GM19035 (cell line): ENCODE results near the gene SPAG5.
"Not testable (repeated sequence)": the region's sequence is repeated elsewhere in the genome, so short reads cannot be mapped to it uniquely, and the experiment has no call there.

Source experiments
- ATAC-seq: cut with Tn5 transposase; IDR thresholded peaks from one replicate; pipeline ENCODE4 v1.9.1; 2021; ENCODE audit not compliant: unreplicated experiment

SPAG5 gene

DNA sequence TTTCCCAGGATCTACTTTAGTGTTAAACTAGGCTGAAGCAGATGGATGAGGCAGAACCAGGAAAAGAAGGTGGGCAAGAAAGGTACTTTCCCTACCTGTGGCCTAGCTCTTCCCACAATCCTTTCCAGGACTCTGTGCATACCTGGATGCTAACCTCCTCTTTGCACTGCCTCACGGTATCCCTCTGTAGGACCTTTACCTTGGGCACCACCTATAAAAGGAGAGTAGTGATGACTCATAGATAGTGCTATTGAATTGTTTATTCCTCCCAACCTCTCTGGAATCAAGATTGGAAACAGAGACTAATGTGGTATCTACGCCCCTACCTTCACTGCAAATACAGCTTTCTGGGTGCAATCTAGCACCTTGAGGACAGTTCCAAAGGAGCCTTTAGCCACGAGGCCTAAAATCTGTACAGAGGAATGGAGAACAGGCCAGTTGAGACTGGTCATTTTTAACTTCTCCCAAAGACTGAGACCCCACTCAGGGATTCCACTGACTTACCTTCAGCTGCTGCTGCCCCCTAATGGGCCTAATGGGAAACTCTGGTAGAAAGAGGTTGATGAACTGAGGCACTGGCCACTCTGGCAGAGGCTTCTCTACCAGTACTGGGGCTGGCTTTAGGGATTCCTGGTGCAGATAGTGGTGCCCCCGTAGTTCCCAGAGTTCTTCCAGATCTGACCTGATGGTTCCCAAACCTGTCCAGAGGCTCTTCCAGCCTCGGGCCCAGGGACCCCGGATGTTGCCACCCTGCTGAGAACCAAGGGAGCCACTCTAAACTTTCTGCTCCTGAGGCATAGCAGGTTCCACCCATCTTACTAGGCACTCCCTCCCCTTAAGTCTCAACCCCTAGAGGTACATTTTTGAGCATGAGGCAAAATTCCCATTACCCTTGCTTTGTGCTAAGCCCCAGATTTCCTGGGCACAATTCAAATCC is 14.4 kb upstream of the SPAG5 start:
- no peak for ATAC-seq

- no peak for ATAC-seq
Measured at GRCh38 chr17:28612531-28612930, 13.7 kb upstream of the SPAG5 start.

DNA sequence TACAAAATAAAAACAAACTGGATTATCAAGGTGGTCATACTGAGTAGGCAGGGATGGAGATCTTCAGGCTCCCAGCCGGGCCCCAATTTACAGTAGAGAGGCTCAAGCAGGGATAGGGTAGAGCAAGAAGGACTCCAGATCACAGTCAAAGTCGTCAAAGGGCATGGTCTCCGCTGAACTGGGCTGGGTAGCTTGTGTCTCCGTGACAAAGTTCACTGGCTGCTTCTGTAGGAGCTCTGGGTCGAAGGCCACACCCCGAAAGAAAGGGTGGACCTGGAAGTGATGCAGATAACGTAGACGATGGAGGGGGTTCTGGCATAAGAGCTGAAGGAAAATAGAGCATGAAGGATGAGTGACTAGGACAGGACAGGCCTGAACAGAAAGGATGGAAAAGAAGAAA is 11.6 kb upstream of the SPAG5 start:
- no peak for ATAC-seq

GRCh38 chr17:28604031-28604430 is 5.2 kb upstream of the SPAG5 start:
- not testable (repeated sequence) for ATAC-seq

GRCh38 chr17:28599311-28600184 is 723 bp upstream of the SPAG5 start:
- ATAC-seq = peak; percentile 36

- peak; percentile 3 for ATAC-seq
Measured at GRCh38 chr17:28598389-28598788, 436 bp downstream of the SPAG5 start.

- ATAC-seq = no peak
Measured at GRCh38 chr17:28597606-28598383, 1.0 kb downstream of the SPAG5 start.

DNA sequence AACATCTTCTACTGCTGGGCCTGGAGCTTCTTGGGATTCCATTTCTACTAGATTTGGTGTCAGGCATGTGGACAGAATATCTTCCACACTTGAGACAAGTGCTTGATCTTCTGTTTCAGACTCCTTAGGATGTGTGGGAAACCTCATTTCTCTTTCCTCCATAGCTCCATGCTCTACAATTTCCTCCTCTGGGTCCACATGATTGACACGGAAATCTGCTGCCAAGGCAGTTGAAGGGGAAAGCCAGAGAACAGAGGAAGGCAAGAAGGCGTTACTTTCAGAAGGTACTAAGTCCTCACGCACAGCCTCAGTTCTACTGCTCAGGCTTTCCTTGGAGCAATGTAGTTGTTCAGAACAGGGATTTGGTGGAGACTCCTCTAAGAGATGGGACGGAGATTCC is 6.6 kb downstream of the SPAG5 start:
- ATAC-seq = no peak

- no peak for ATAC-seq
Measured at GRCh38 chr17:28585851-28586250, 13.0 kb downstream of the SPAG5 start.

DNA sequence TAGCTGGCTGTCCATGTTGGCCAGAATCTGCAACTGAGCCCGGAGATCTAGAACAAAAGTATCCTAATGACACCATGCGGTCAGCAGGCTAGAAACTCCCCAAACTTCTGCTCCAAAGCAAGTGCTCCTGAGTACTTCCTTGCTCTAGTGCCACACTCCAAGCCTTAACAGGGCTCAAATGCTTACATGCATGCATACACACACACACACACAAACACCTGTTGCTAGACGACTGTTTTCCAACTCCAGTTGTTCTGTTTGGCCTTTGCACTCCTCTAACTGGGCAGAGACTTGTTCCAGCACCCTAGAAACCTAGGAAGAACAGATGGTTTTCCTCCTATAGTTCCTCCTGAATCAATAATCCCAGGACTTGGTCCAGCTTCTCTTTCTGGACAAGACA is 14.4 kb downstream of the SPAG5 start:
- no peak for ATAC-seq

DNA sequence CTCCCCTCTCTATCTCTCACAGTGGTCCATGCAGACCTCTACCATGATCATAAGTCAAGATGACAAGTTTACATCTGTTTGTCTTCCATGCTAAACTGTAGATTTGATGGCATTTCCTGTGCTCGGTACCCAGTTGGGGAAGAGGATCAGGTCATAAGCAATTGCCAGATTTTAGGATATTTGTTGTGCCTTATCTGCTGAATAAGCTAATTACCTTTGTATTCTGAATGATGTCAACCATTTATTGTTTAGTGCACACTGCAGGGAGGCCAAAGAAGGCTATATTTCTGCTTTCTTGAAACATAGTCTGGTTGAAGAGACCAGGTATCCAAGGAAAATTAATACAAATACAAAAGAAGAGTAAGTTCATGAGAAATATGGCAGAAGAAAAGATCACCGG is 16.3 kb downstream of the SPAG5 start:
- ATAC-seq = no peak

DNA sequence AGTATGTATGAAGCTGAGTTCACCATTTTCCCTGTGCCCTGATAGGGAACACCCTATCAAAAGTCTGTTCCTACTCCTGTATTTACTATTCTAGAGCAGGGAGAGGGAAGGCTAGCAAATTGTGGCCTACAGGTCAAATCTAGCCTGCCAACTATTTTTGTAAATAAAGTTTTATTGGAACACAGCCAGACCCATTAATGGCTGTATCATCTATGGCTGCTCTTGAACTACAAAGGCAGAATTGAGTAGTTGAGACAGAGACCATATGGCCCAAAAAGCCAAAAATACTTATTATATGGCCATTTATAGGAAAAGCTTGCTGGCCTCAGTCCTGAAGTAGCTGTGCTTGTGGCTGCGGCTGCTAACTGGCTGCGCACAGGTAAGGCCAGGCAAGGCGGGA is 17.9 kb downstream of the SPAG5 start:
- ATAC-seq = no peak

DNA sequence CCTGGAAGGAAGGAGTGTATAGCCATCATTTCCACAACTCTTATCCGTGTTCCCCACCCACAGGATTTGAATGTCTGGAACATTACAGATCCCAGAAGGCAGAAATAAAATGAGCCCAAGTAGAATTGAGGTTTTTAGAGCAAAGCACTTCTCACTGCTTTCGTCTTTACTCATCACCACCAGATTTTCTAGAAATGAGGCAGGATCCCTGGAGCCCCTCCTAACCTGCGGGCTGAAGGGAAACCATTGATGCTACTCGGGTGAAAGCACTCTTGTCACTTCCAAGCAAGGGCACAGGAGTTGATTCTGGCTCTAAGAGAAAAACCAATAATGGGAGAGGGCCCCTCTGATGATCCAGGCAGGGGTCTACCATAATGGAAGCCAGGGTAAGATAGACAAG is 19.3 kb downstream of the SPAG5 start:
- no peak for ATAC-seq

DNA sequence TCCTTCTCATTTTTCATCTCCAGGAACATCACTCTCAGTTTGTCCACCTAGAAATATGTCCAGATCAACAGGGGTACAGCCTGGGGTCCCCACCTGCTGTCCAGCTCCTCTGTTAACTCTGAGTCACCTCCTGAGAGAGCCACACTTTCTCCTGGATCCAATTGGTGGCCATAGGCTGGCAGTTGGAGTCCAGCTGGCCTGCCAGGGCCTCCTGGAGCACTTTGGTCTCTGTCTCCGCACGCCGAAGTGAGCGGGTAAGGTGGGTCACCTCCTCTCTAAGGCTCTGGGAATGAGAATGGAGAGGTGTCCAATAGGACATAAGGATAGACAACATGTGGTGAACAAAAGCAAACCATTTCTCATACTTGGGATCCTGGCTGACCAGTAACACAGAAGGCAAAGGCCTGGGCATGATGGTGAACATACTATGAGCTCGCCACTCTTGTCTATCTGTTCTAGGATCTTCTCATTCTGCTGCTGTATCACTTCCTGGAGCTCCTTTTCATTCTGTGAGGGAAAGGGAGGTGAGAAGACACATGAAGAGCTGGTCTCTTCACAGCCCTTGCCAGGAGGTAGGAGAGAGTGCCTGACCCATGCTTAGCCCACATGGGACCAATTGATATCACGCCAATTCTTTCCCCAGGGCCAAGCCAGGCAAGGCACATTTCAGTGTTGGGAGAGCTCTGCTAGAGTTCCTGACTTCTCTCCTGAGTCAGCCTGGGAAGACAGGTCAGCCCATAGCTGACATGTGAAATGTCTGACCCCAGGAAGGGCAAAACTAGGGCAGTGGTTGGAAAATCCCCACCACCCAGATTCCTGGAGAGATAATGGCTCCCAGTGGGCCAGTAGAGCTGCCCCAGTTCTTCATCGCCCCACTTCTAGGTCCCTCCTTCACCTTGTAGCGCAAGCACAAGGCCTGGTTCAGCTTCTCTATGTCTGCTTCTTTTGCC is 20.3 kb downstream of the SPAG5 start:
- ATAC-seq = no peak

DNA sequence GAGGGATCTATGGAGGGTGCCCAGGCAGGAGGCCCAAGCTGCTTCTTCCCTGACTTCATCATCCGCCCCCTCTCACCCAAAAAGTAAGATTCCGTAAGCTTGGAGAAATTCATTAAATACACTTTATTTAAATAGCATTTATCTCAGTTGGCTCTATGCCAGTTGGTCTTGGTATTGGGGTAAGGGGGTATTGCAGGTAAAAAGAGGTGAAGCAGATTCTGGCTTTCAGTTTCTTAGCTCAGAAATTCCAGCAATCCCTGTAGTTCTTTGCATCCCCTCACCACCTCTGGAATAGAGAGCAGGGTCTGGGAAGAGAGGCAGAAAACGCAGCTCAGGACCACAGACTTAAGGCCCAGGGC is 21.4 kb downstream of the SPAG5 start:
- ATAC-seq = no peak

DNA sequence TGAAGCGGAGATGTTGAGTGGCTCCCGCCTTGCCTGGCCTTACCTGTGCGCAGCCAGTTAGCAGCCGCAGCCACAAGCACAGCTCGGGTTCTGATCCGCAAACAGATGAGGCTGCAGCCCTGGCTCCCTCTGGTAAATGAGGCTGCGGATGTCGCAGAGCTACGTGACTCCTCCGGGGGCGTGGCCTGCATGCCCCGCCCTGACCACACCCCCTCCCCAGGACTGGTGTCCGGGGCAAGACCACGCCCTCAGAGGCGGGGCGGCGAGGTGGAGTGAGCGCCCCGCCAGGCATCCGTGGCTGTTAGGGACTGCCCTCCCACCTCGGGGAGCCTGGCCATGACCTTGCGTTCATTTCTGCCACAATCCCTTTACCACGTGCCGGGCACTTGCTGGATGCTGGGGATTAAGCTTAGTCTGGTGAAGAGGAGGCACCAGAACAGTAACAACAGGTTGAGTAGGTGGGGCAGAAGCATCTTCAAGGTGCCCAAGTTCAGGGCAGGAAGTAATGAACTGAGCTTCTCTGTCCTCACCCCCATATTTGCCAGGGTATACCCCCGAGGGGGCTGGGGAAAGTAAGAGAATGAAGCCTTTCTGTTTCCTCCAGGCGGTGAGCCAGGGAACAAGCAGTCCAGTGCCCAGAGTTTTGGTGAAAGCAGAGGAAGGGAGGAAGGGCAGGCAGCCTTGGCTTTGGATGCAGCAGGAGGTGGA is 21.9 kb downstream of the SPAG5 start, which contains the start of gene ALDOC:
Gene ALDOC (minus strand): TSS at position 138 of the 708 bp plus-strand sequence. CDS start 1,363 bp downstream, outside the sequence.
- ATAC-seq = peak; percentile 77

- not testable (repeated sequence) for ATAC-seq
Measured at GRCh38 chr17:28576016-28576415, 22.8 kb downstream of the SPAG5 start.

GRCh38 chr17:28575126-28575795 is 23.6 kb downstream of the SPAG5 start:
- ATAC-seq = no peak

DNA sequence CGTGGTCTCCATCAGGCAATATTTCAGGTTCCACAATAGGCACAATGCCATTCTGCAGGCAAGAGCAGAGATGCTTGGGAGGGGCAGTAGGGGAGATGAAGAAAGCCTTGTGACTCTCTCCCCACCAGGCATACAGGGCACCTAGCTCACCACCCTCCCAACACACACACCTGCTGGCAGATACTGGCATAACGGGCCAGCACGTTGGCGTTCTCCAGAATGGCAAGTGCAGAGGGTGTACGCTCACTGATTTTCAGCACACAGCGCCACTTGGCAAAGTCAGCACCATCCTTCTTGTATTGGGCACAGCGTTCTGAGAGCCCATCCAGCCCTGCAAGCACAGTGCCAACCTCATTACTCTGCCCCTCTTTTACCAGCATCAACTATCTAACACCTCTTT is 24.3 kb downstream of the SPAG5 start:
- ATAC-seq = no peak
